ENCODE results near the gene UFD1.

Gene UFD1

GRCh38 chr22:19480789-19481188 lies 1.8 kb upstream of the UFD1 start:
- DNase-seq (ENCODE audit: low read depth in 2 of 2), result no peak
- no peak overlapping the region for H3K4me3 ChIP-seq (replicated peaks in 1 of 2; ENCODE audit: low read depth in 2 of 2, low read length in 2 of 2)
- TF ChIP-seq, protein P1, sequence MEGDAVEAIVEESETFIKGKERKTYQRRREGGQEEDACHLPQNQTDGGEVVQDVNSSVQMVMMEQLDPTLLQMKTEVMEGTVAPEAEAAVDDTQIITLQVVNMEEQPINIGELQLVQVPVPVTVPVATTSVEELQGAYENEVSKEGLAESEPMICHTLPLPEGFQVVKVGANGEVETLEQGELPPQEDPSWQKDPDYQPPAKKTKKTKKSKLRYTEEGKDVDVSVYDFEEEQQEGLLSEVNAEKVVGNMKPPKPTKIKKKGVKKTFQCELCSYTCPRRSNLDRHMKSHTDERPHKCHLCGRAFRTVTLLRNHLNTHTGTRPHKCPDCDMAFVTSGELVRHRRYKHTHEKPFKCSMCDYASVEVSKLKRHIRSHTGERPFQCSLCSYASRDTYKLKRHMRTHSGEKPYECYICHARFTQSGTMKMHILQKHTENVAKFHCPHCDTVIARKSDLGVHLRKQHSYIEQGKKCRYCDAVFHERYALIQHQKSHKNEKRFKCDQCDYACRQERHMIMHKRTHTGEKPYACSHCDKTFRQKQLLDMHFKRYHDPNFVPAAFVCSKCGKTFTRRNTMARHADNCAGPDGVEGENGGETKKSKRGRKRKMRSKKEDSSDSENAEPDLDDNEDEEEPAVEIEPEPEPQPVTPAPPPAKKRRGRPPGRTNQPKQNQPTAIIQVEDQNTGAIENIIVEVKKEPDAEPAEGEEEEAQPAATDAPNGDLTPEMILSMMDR (IDR thresholded peaks at IDR 0.05; ENCODE audit: low read depth, low read length), result no peak

GRCh38 chr22:19480173-19480568 lies 1.2 kb upstream of the UFD1 start:
- TF ChIP-seq, protein P1 (IDR thresholded peaks at IDR 0.05; ENCODE audit: low read depth, low read length), result no peak
- DNase-seq (ENCODE audit: low read depth in 2 of 2), result no peak
- peak overlapping the region; percentile 71 to 77 for H3K4me3 ChIP-seq (replicated peaks in 1 of 2; ENCODE audit: low read depth in 2 of 2, low read length in 2 of 2)

GRCh38 chr22:19479355-19480172 lies 571 bp upstream of the UFD1 start, which contains the start of gene CDC45:
Gene CDC45 (plus strand): TSS chr22:19479920. CDS start chr22:19479969, 49 bp downstream.
- DNase-seq (ENCODE audit: low read depth in 2 of 2), result peak; percentile 99
- H3K4me3 ChIP-seq (replicated peaks in 1 of 2; ENCODE audit: low read depth in 2 of 2, low read length in 2 of 2), result peak within 1 kb of the TSS; percentile 90 to 93
- TF ChIP-seq, protein P1 (IDR thresholded peaks at IDR 0.05; ENCODE audit: low read depth, low read length), result no peak

- DNase-seq (ENCODE audit: low read depth in 2 of 2), result peak in 1 of 2 donors; percentile 7
These were observed 720 bp downstream of the UFD1 start for GRCh38 chr22:19478045-19478900.

DNA sequence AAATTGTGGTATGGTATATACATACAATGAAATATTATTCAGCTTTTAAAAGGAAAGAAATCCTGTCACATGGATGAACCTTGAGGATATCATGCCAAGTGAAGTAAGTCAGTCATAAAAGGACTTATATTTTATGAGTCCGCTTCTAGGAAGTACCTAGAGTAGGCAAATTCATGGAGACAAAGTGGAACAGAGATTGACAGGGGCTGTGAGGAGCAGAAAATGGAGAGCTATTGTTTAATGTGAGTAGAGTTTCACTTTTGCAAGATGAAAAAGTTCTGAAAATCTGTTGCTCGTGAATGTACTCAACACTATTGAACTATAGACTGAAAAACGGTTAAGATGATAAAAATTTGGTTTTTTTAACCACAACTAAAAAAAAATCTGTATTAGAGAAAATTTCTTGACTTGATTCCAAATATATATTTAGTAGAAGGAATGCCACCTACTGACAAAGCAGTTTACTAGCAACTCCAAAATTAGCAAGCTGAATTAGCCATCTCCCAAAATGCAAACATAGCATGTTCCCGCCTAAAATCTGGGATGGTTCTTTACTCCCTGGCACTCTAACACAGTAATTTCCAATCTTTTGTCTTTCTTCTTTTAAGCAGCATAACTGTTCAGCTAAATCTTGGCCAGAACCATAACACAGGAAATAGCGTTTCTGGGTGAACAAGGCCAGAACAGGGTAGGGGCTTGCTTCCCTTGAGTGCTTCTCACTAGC lies 1.5 kb downstream of the UFD1 start:
- peak; percentile 41 to 50 for DNase-seq (ENCODE audit: low read depth in 2 of 2)
- TF ChIP-seq, protein P1 (IDR thresholded peaks at IDR 0.05; ENCODE audit: low read depth, low read length), result peak; percentile 21
- H3K4me3 ChIP-seq (replicated peaks in 1 of 2; ENCODE audit: low read depth in 2 of 2, low read length in 2 of 2), result peak overlapping the region; percentile 90 to 93

More at GRCh38 chr22:19478045-19478900, 720 bp downstream of the UFD1 start:
- TF ChIP-seq, protein P1 (IDR thresholded peaks at IDR 0.05; ENCODE audit: low read depth, low read length), result no peak
- peak overlapping the region; percentile 90 to 93 for H3K4me3 ChIP-seq (replicated peaks in 1 of 2; ENCODE audit: low read depth in 2 of 2, low read length in 2 of 2)

GRCh38 chr22:19476023-19476422 lies 3.0 kb downstream of the UFD1 start:
- DNase-seq (ENCODE audit: low read depth in 2 of 2), result no peak
- TF ChIP-seq, protein P1 (IDR thresholded peaks at IDR 0.05; ENCODE audit: low read depth, low read length), result no peak
- no peak overlapping the region for H3K4me3 ChIP-seq (replicated peaks in 1 of 2; ENCODE audit: low read depth in 2 of 2, low read length in 2 of 2)
